KMS-11 (cell line): ENCODE data around the gene HCFC1.

ENCODE experiments used
- H2AFZ ChIP-seq: fragments of 200-600 bp; sonication (generic); 2 replicates; pipeline ENCODE4 v1.6.1; 2016; ENCODE audit warnings: antibody characterized with exemption, mixed run types, low read depth
- H3K27ac ChIP-seq: fragments of 200-600 bp; sonication (generic); 2 replicates; pipeline ENCODE4 v1.6.1; 2016; ENCODE audit warnings: mild to moderate bottlenecking, mixed run types
- H3K27me3 ChIP-seq: fragments of 200-600 bp; sonication (generic); 2 replicates; pipeline ENCODE4 v1.6.1; 2017; ENCODE audit warnings: mild to moderate bottlenecking, low read depth, mixed run types, moderate library complexity; ENCODE audit not compliant: insufficient read depth
- H3K36me3 ChIP-seq: fragments of 200-600 bp; sonication (generic); 2 replicates; pipeline ENCODE4 v1.6.1; 2017; ENCODE audit warnings: mild to moderate bottlenecking, mixed run types; ENCODE audit not compliant: insufficient read depth
- H3K4me1 ChIP-seq: fragments of 200-600 bp; sonication (generic); 2 replicates; pipeline ENCODE4 v1.6.1; 2016; ENCODE audit warnings: mild to moderate bottlenecking, low read depth, mixed run types; ENCODE audit not compliant: poor library complexity, severe bottlenecking
- H3K4me2 ChIP-seq: fragments of 200-600 bp; sonication (generic); 2 replicates; pipeline ENCODE4 v1.7.0; 2016; ENCODE audit warnings: mild to moderate bottlenecking, mixed run types
- H3K4me3 ChIP-seq: fragments of 200-600 bp; sonication (generic); IDR thresholded peaks from 2 replicates; pipeline ENCODE4 v1.6.1; 2017; ENCODE audit warnings: low read depth, low read length, mixed read lengths; ENCODE audit not compliant: insufficient read depth
- H3K79me2 ChIP-seq: fragments of 200-600 bp; sonication (generic); 2 replicates; pipeline ENCODE4 v1.6.1; 2016; ENCODE audit warnings: low read depth, mixed run types; ENCODE audit not compliant: insufficient read depth
- H3K9ac ChIP-seq: fragments of 200-600 bp; sonication (generic); 2 replicates; pipeline ENCODE4 v1.6.1; 2016; ENCODE audit warnings: mild to moderate bottlenecking, mixed run types
- H4K20me1 ChIP-seq: fragments of 200-600 bp; sonication (generic); 2 replicates; pipeline ENCODE4 v1.6.1; 2016; ENCODE audit warnings: mild to moderate bottlenecking, mixed run types; ENCODE audit not compliant: insufficient read depth
- TF ChIP-seq, protein P1 (sequence below): fragments of 200-600 bp; sonication (generic); conservative IDR thresholded peaks from 2 replicates; pipeline ENCODE4 v1.6.1; 2017; ENCODE audit warnings: low read depth, mild to moderate bottlenecking, antibody characterized with exemption, low read length, moderate library complexity, mixed read lengths

The HCFC1 gene

DNA sequence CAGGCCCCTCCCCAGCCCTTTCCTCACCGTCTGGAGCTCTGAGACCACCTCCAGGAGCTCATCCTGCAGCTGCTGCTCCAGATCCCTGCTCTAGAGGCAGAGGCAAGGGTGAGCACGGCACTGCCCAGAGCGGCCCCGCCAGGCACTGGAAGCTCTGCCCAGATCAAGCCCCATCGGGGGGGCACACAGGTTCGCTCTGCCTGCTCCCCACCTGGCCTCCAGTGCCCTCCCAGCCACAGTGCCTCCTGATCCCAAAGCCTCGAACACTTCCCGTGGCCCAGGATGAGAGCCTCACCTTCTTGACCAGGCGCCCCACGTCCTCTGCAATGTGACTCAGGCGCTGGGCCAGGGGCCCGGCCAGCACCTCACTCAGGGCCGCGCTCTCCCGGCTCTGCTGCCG lies 50.5 kb downstream of the HCFC1 start:
- Histone ChIP-seq H2AFZ (no peak overlapping the region), H3K27me3 (no peaks in the 10 kb centered on the region), H3K4me3 (no peak overlapping the region), H3K36me3 (no peaks in the 10 kb centered on the region), H4K20me1 (no peaks in the 10 kb centered on the region), H3K9ac (no peak overlapping the region), H3K79me2 (peaks cover 43% of the 10 kb centered on the region), H3K4me2 (no peak overlapping the region), H3K27ac (no peak overlapping the region), H3K4me1 (peaks cover 12% of the 10 kb centered on the region)
- TF ChIP-seq, protein P1, sequence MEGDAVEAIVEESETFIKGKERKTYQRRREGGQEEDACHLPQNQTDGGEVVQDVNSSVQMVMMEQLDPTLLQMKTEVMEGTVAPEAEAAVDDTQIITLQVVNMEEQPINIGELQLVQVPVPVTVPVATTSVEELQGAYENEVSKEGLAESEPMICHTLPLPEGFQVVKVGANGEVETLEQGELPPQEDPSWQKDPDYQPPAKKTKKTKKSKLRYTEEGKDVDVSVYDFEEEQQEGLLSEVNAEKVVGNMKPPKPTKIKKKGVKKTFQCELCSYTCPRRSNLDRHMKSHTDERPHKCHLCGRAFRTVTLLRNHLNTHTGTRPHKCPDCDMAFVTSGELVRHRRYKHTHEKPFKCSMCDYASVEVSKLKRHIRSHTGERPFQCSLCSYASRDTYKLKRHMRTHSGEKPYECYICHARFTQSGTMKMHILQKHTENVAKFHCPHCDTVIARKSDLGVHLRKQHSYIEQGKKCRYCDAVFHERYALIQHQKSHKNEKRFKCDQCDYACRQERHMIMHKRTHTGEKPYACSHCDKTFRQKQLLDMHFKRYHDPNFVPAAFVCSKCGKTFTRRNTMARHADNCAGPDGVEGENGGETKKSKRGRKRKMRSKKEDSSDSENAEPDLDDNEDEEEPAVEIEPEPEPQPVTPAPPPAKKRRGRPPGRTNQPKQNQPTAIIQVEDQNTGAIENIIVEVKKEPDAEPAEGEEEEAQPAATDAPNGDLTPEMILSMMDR: no peak

DNA sequence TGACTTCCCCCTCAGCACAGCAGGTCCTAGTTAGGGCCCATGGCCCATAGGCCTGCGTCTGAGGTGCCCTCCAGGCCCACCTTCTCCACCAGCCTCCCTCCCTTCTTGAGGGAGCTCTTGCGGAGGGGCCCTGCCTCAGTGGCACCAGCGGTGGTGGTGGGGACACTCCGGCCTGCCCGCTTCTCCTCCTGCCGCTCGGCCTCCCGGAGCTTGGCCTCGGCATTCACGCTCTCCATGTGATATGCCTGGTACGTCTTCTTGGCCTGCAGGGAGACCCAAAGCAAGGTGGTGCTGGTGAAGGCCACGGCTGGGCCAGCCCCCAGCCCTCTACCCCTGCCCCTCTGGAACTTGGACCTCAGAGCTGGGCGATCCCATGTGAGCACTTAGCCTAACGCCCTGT lies 51.1 kb downstream of the HCFC1 start:
- Histone ChIP-seq H4K20me1 (no peaks in the 10 kb centered on the region), H3K9ac (no peak overlapping the region), H3K27me3 (no peaks in the 10 kb centered on the region), H3K79me2 (peaks cover 40% of the 10 kb centered on the region), H2AFZ (no peak overlapping the region), H3K4me2 (no peak overlapping the region), H3K36me3 (no peaks in the 10 kb centered on the region), H3K4me1 (peaks cover 12% of the 10 kb centered on the region), H3K4me3 (no peak overlapping the region), H3K27ac (no peak overlapping the region)
- TF ChIP-seq, protein P1: no peak

DNA sequence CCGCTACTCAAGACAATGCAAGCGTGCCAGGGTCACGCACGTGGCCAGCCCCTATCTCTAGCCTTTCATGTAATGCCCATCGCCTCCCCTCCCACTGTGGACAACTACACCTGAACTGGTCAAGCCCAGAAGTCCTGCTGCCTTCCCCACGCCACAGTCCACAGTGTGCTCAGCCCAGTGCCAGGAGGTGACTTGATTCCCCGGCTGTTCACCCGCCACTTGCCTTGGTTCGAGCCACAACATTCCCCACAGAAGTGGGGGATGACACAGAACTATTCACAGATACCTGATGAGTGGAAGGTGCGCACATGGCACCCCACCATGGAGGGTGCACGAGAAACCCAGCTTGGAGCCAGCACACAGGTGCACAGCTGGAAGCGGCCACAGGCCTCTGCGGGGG lies 52.3 kb downstream of the HCFC1 start:
- Histone ChIP-seq H4K20me1 (no peaks in the 10 kb centered on the region), H3K4me1 (peaks cover 11% of the 10 kb centered on the region), H2AFZ (no peak overlapping the region), H3K4me3 (no peak overlapping the region), H3K4me2 (no peak overlapping the region), H3K27me3 (no peaks in the 10 kb centered on the region), H3K27ac (no peak overlapping the region), H3K36me3 (no peaks in the 10 kb centered on the region), H3K79me2 (peaks cover 27% of the 10 kb centered on the region), H3K9ac (no peak overlapping the region)
- TF ChIP-seq, protein P1: no peak

DNA sequence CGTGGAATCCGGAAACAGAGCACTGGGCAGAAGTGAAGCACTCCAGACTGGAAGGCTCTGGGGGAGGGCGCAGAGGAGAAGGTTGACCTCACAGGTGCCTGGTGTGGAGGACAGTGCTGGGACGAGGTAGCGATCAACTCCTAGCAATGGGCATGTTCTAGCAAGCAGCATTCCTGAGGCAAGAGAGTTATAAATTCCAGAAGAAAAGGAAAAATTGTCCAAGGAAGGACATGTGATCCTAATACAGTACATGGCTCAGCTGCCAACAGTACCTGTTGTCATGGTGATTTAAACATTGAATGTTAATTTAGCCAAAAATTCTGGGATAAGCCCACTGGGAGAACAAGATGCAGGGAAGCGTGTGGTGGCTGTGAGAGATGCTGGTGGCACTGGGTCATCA lies 53.7 kb downstream of the HCFC1 start:
- no peaks in the 10 kb centered on the region for H3K27me3 ChIP-seq
- TF ChIP-seq, protein P1: no peak

DNA sequence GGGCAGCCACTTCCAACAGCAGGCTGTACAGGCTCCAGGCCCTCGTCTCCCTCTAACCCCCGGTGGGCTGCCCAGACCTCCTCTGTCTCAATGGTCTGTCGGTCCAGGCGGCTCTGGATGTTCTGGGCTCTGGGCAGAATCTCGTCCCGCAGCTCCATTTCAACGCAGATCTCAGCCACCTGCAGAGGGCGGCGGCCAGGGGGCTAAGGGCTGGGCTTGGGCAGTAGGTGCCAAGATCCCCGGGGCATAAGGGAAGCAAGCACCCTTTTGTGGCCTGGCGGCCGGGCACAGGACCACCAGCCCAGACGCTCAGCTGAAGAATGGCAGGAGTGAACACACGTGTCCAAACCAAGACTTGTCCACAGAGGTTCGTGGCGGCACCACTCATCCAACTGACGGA lies 57.9 kb downstream of the HCFC1 start:
- H3K36me3 ChIP-seq: no peaks in the 10 kb centered on the region
- no peaks in the 10 kb centered on the region for H3K4me1 ChIP-seq
- no peak overlapping the region for H3K9ac ChIP-seq
- H3K27ac ChIP-seq: no peak overlapping the region
- no peak overlapping the region for H3K4me3 ChIP-seq
- TF ChIP-seq, protein P1: no peak
- no peaks in the 10 kb centered on the region for H4K20me1 ChIP-seq
- no peak overlapping the region for H3K4me2 ChIP-seq
- H3K79me2 ChIP-seq: no peaks in the 10 kb centered on the region; the same call in 1 of the 2 replicates
- no peaks in the 10 kb centered on the region for H3K27me3 ChIP-seq
- H2AFZ ChIP-seq: no peak overlapping the region

More for the DNA sequence above, 53.7 kb downstream of the HCFC1 start:
- Histone ChIP-seq H2AFZ (no peak overlapping the region), H3K36me3 (no peaks in the 10 kb centered on the region), H3K9ac (no peak overlapping the region), H3K4me1 (no peaks in the 10 kb centered on the region), H3K4me2 (no peak overlapping the region), H4K20me1 (no peaks in the 10 kb centered on the region), H3K27ac (no peak overlapping the region), H3K4me3 (no peak overlapping the region), H3K79me2 (peaks cover 13% of the 10 kb centered on the region; the same call in 1 of the 2 replicates)
